Osteocyte (in vitro differentiated cells): ENCODE measurements around the gene TYK2. TPM values are rescaled to one million over a fixed set of nuclear protein-coding genes. Genes with fewer than 3 reads are reported as not detected.

Experiments
- DNase-seq: peaks from one replicate; pipeline ENCODE4 v3.0.0; 2021; ENCODE audit warnings: mixed read lengths; ENCODE audit not compliant: unreplicated experiment; ENCODE audit errors: extremely low spot score
- H3K27ac Mint-ChIP-seq: one replicate; pipeline ENCODE4 v1.8.0; 2021; ENCODE audit warnings: mild to moderate bottlenecking, mixed read lengths; ENCODE audit not compliant: unreplicated experiment
- H3K27me3 Mint-ChIP-seq: one replicate; pipeline ENCODE4 v1.8.0; 2021; ENCODE audit warnings: mixed read lengths; ENCODE audit not compliant: unreplicated experiment
- H3K36me3 Mint-ChIP-seq: one replicate; pipeline ENCODE4 v1.8.0; 2021; ENCODE audit warnings: mixed read lengths; ENCODE audit not compliant: unreplicated experiment
- H3K4me1 Mint-ChIP-seq: one replicate; pipeline ENCODE4 v1.8.0; 2021; ENCODE audit warnings: mixed read lengths; ENCODE audit not compliant: unreplicated experiment
- H3K4me3 Mint-ChIP-seq: one replicate; pipeline ENCODE4 v1.8.0; 2021; ENCODE audit warnings: mild to moderate bottlenecking, moderate library complexity, mixed read lengths; ENCODE audit not compliant: unreplicated experiment
- H3K9me3 Mint-ChIP-seq: one replicate; pipeline ENCODE4 v1.8.0; 2021; ENCODE audit warnings: mixed read lengths; ENCODE audit not compliant: unreplicated experiment
- total RNA-seq: library from RNA; stranded (reverse); gene quantifications from 2 replicates; pipeline ENCODE4 v1.2.1, GENCODE V29; 2021
- TF ChIP-seq, protein P1 (sequence below): fragments of 200-600 bp; sonication (generic); IDR thresholded peaks from 2 replicates; pipeline ENCODE4 v1.5.0; 2021; ENCODE audit warnings: antibody characterized with exemption, mild to moderate bottlenecking, moderate library complexity

TYK2 gene
- total RNA-seq, 1 donor from 2014 or later = 136 TPM

DNA sequence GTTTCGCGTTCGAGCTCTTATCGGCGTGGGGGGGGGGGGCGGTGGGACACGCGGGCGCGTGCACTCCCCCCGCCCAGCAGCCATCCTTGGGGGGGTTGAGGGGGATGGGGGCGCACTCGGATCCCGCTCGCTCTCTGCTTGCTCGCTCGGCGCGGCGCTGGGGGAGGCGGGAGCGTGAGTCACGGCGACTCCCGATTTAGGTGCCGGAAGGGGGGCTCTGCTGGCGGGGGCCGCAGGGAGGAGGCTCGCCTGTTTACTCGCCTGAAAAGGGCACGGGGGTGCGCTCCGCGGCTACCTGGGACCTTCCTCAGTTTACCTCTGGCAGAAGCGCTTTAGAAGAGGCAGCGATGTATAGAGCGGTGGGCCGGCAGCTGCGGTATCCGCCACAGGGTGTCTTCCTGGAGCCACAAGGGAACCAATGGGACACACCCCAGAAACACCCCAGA, 38.9 kb upstream of the TYK2 start:
- Mint-ChIP-seq H3K4me1 (peaks cover 33% of the 10 kb centered on the region), H3K4me3 (peak overlapping the region; percentile 75), H3K27ac (no peak overlapping the region), H3K27me3 (peaks cover 45% of the 10 kb centered on the region), H3K9me3 (no peaks in the 10 kb centered on the region), H3K36me3 (no peaks in the 10 kb centered on the region)
- TF ChIP-seq, protein P1, sequence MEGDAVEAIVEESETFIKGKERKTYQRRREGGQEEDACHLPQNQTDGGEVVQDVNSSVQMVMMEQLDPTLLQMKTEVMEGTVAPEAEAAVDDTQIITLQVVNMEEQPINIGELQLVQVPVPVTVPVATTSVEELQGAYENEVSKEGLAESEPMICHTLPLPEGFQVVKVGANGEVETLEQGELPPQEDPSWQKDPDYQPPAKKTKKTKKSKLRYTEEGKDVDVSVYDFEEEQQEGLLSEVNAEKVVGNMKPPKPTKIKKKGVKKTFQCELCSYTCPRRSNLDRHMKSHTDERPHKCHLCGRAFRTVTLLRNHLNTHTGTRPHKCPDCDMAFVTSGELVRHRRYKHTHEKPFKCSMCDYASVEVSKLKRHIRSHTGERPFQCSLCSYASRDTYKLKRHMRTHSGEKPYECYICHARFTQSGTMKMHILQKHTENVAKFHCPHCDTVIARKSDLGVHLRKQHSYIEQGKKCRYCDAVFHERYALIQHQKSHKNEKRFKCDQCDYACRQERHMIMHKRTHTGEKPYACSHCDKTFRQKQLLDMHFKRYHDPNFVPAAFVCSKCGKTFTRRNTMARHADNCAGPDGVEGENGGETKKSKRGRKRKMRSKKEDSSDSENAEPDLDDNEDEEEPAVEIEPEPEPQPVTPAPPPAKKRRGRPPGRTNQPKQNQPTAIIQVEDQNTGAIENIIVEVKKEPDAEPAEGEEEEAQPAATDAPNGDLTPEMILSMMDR = no peak
- no peak for DNase-seq

DNA sequence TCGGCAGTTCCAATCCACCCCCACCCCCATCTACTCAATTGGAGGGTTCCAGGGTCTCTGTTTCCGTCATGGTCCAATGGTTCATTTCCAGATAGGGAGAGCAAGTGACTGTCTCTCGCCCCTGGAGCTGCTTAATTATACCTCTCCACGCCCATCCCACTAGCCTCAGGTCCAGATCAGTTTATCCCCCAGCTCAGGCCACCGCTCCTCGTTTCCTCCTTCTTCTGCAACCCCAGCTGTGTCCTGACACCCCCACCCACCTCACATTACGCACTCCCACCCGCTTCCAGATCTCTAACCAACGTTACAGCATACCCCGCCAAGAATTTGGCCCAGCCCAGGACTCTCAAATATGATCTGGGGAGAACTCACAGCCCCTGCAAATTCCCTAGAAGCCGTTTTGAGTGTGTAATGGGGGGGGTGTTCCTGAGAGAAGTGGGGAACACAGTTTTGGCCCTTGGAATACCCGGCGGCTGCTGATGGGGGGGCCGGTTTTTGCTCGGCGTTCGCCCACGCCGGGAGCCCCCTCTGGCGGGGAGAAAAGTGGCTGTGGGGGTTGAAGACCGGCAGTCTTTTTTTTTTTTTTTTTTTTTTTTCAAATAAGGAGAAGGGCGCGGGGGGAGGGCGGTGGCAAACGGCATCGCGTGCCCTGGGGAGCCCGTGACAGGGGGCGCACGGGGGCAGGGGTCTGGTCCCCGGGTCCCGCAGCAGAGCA, 38.3 kb upstream of the TYK2 start:
- no peak for DNase-seq
- Mint-ChIP-seq H3K4me3 (peak overlapping the region; percentile 40), H3K9me3 (no peaks in the 10 kb centered on the region), H3K27me3 (peaks cover 45% of the 10 kb centered on the region), H3K36me3 (no peaks in the 10 kb centered on the region), H3K4me1 (peaks cover 32% of the 10 kb centered on the region), H3K27ac (no peak overlapping the region)
- TF ChIP-seq, protein P1 = no peak

DNA sequence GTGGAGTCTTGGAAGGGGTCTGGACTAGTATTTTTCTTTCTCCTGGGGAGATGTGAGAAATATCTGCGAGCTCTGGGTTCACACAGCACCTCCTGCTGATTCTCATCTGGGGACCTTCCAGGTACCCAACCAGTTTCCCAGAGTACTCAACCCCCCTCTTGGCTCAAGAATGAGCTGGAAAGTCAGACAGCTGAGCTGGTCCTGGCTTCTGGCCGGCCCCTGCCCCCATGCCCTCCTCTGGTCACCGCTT, 37.8 kb upstream of the TYK2 start:
- H3K36me3 Mint-ChIP-seq = no peaks in the 10 kb centered on the region
- H3K27ac Mint-ChIP-seq = no peak overlapping the region
- H3K4me3 Mint-ChIP-seq = peak overlapping the region; percentile 40
- TF ChIP-seq, protein P1 = no peak
- H3K9me3 Mint-ChIP-seq = no peaks in the 10 kb centered on the region
- DNase-seq = no peak
- peaks cover 32% of the 10 kb centered on the region for H3K4me1 Mint-ChIP-seq
- peaks cover 45% of the 10 kb centered on the region for H3K27me3 Mint-ChIP-seq

DNA sequence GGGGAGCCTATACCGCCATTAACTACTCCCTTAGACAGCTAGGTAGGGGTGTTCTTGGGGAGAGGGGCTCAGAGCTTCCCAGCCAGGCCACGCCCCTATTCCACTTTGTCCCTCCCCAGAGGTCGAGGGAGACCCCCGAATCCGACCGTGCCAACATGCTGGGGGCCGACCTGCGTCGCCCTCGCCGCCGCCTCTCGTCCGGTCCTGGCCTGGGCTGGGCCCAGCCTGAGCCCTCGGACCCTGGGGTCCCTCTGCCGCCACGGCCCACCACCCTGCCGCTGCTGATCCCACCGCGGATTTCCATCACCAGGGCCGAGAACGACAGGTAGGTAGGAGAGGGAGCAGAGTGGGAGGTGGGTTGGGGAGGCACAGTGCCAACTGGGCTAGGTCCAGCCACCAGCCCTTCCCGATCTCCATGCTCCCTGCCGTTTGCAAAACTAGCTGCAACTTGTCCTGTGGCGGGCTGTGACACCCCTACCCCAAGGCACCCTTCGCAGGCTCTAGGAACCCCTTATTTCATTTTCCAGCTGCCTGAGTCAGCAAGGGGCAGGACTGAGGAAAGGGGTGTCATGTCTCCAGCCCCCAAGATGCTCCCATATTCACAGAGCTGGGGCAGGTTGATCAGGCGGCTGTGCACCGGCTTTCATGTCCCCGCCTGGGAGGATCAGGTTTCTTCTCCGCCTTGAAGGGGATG, 37.3 kb upstream of the TYK2 start:
- TF ChIP-seq, protein P1 = no peak
- peaks cover 45% of the 10 kb centered on the region for H3K27me3 Mint-ChIP-seq
- no peak overlapping the region for H3K27ac Mint-ChIP-seq
- no peaks in the 10 kb centered on the region for H3K9me3 Mint-ChIP-seq
- peaks cover 32% of the 10 kb centered on the region for H3K4me1 Mint-ChIP-seq
- no peak overlapping the region for H3K4me3 Mint-ChIP-seq
- no peak for DNase-seq
- H3K36me3 Mint-ChIP-seq = no peaks in the 10 kb centered on the region

DNA sequence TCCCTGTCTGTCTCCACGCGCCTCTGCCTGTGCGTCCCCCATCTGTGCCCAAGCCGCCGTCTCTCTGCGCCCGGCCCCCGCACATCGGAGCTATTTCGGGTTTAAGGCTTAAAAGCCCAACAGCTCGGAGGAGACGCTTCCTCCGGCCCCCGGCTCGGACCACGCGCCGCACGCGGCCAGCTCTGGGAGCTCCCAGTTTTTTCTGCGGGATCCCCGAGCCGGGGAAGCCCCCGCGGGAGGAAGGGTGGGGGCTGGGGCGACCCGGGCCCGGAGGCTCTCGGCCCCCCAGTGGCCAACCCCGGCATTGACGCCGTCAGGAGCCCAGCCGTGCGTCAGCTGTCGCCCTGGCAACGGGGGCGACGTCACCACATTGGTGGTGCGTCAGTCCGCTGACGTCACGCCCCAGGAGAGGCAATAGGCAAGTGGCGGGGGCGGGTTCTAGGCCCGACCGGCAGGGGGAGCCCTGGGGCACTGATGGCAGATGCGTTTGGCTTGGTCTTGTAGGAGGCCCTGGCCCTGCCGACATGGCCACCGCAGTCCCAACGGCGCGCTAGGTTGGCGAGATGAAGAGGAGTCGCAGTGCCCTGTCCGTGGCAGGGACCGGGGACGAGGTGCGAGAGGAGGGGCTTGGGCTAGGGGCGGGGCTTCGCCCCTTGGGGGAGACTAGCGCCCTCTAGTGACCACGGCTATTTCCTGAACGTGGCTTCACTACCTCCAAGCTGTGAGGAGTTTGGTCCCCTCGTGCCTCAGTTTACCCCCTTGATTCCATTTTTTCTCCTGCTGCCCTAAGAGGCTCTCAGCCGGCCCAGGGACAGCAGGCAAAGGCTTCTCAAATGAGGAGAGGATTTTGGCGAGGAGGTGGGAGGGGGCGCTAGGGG, 36.2 kb upstream of the TYK2 start:
- DNase-seq = peak; percentile 95
- TF ChIP-seq, protein P1 = peak; percentile 81
- Mint-ChIP-seq H3K9me3 (no peaks in the 10 kb centered on the region), H3K27ac (peak overlapping the region; percentile 89), H3K36me3 (no peaks in the 10 kb centered on the region), H3K27me3 (peaks cover 39% of the 10 kb centered on the region), H3K4me1 (peaks cover 32% of the 10 kb centered on the region), H3K4me3 (peak overlapping the region; percentile 71)
